Measurements from ENCODE around the gene MAN1B1.

GRCh38 chr9:137077010-137077747 lies 9.6 kb upstream of the MAN1B1 start, which contains the start of gene UAP1L1:
- TF ChIP-seq CTCF (IDR thresholded peaks at IDR 0.05), result no peak
- peak in 1 of 2 donors; percentile 50 for TF ChIP-seq POLR2A (IDR thresholded peaks at IDR 0.05)
